Measurements from ENCODE around the gene CFL2.

CFL2 gene

DNA sequence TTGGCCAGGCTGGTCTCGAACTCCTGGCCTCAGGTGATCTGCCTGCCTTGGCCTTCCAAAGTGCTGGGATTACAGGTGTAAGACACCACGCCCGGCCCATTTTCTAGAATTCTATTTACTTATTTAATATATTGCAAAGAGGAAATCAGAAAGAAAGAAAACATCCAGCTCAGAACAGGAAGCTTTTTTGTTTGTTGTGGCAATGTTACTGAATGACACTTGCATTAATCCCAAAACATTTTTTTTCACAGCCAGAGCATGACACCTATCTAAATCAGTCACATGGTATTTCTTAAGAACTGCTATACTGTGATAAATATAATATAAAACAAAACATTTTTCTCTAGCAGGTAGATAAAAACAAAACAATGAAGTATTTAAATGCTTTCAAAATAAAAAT is 12.6 kb downstream of the CFL2 start:
- H3K9me3 ChIP-seq (ENCODE audit: control insufficient read depth, insufficient read depth, low read depth, low read length) = no peaks in the 10 kb centered on the region
- CTCF ChIA-PET = no interaction called here
- H3K4me3 ChIP-seq (ENCODE audit: low read depth, low read length) = no peak overlapping the region
- no peak overlapping the region for H3K27ac ChIP-seq (ENCODE audit: extremely low read depth, low read depth, low read length)
- H3K4me1 ChIP-seq (ENCODE audit: control insufficient read depth, insufficient read depth, low read length) = peaks cover 12% of the 10 kb centered on the region
- TF ChIP-seq ZNF292 (tag by site-specific recombination; IDR thresholded peaks at IDR 0.05; ENCODE audit: borderline replicate concordance, low read depth) (no peak), ZNF707 (tag by site-specific recombination; IDR thresholded peaks at IDR 0.05) (no peak), WT1 (tag by site-specific recombination; IDR thresholded peaks at IDR 0.05) (no peak), ZNF394 (tag by site-specific recombination; IDR thresholded peaks at IDR 0.05; ENCODE audit: borderline replicate concordance) (no peak), ZNF510 (tag by site-specific recombination; IDR thresholded peaks at IDR 0.05; ENCODE audit: insufficient replicate concordance) (no peak)
- TF ChIP-seq, protein P1, sequence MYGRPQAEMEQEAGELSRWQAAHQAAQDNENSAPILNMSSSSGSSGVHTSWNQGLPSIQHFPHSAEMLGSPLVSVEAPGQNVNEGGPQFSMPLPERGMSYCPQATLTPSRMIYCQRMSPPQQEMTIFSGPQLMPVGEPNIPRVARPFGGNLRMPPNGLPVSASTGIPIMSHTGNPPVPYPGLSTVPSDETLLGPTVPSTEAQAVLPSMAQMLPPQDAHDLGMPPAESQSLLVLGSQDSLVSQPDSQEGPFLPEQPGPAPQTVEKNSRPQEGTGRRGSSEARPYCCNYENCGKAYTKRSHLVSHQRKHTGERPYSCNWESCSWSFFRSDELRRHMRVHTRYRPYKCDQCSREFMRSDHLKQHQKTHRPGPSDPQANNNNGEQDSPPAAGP (tag by site-specific recombination; IDR thresholded peaks at IDR 0.05) = no peak
- TF ChIP-seq, protein P2, sequence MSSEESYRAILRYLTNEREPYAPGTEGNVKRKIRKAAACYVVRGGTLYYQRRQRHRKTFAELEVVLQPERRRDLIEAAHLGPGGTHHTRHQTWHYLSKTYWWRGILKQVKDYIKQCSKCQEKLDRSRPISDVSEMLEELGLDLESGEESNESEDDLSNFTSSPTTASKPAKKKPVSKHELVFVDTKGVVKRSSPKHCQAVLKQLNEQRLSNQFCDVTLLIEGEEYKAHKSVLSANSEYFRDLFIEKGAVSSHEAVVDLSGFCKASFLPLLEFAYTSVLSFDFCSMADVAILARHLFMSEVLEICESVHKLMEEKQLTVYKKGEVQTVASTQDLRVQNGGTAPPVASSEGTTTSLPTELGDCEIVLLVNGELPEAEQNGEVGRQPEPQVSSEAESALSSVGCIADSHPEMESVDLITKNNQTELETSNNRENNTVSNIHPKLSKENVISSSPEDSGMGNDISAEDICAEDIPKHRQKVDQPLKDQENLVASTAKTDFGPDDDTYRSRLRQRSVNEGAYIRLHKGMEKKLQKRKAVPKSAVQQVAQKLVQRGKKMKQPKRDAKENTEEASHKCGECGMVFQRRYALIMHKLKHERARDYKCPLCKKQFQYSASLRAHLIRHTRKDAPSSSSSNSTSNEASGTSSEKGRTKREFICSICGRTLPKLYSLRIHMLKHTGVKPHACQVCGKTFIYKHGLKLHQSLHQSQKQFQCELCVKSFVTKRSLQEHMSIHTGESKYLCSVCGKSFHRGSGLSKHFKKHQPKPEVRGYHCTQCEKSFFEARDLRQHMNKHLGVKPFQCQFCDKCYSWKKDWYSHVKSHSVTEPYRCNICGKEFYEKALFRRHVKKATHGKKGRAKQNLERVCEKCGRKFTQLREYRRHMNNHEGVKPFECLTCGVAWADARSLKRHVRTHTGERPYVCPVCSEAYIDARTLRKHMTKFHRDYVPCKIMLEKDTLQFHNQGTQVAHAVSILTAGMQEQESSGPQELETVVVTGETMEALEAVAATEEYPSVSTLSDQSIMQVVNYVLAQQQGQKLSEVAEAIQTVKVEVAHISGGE (tag by site-specific recombination; conservative IDR thresholded peaks at IDR 0.05; ENCODE audit: low read depth) = no peak
- H3K36me3 ChIP-seq (ENCODE audit: control insufficient read depth in 2 of 2, insufficient read depth in 1 of 2, low read length in 2 of 2) = no peaks in the 10 kb centered on the region
- POLR2A ChIA-PET = interaction anchor here (1.0 to 2.3 kb wide), 2 partner anchors 13 to 171 kb away, joined by 3 to 17 read pairs; partner anchors contain the start of gene CFL2

DNA sequence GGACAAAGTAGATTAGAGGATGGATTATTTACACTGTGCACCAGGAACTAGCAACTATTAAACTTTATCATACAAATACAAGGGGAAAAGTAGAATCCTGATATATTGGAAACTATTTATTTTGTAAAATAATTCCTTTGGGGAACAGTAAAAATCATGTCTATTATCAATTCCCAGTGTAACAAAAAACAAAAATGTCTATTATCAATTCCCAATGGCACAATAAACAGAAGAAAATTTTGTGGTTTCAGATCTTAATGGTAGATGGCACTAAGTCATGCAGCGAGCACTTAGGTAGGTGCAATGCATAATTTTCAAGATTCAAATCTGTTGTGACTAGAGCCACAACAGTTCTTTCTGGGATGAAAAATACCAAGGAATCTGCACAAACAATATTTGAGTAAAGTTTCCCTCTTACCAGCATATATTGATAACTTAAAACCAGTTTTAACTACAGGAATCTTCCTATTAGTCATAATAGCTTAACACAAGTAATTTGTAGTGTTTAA is 13.7 kb downstream of the CFL2 start:
- ChIA-PET POLR2A (interaction anchor here (0.9 to 2.3 kb wide), 3 partner anchors 14 to 174 kb away, joined by 5 to 17 read pairs (median 9); partner anchors contain the start of genes BAZ1A and CFL2), CTCF (interaction anchor here (1.9 to 2.5 kb wide), 2 partner anchors 22 to 28 kb away, joined by 7 read pairs; no protein-coding TSS in a partner anchor)
- peaks cover 12% of the 10 kb centered on the region for H3K4me1 ChIP-seq (ENCODE audit: control insufficient read depth, insufficient read depth, low read length)
- H3K27ac ChIP-seq (ENCODE audit: extremely low read depth, low read depth, low read length) = peak overlapping the region; percentile 69; the same call in 1 of the 2 replicates
- H3K4me3 ChIP-seq (ENCODE audit: low read depth, low read length) = no peak overlapping the region
- H3K9me3 ChIP-seq (ENCODE audit: control insufficient read depth, insufficient read depth, low read depth, low read length) = no peaks in the 10 kb centered on the region
- H3K36me3 ChIP-seq (ENCODE audit: control insufficient read depth in 2 of 2, insufficient read depth in 1 of 2, low read length in 2 of 2) = no peaks in the 10 kb centered on the region
- TF ChIP-seq ZNF843 (tag by site-specific recombination; IDR thresholded peaks at IDR 0.05) (peak; percentile 88; the same call in 1 of the 2 replicates), ZNF701 (tag by site-specific recombination; IDR thresholded peaks at IDR 0.05) (no peak), ZNF266 (tag by site-specific recombination; IDR thresholded peaks at IDR 0.05; ENCODE audit: low read depth) (no peak), ZNF366 (tag by site-specific recombination; conservative IDR thresholded peaks at IDR 0.05) (peak; percentile 87; the same call in 1 of the 2 replicates), ZNF585B (tag by site-specific recombination; IDR thresholded peaks at IDR 0.05) (no peak), GLI4 (tag by site-specific recombination; IDR thresholded peaks at IDR 0.05) (no peak), ZBTB21 (tag by site-specific recombination; IDR thresholded peaks at IDR 0.05) (no peak), ZNF138 (tag by site-specific recombination; IDR thresholded peaks at IDR 0.05; ENCODE audit: borderline replicate concordance) (no peak), OSR2 (tag by site-specific recombination; IDR thresholded peaks at IDR 0.05) (no peak), SALL2 (tag by site-specific recombination; IDR thresholded peaks at IDR 0.05; ENCODE audit: borderline replicate concordance) (no peak), ZNF658 (tag by site-specific recombination; IDR thresholded peaks at IDR 0.05) (no peak), TCF7L2 (IDR thresholded peaks at IDR 0.05; ENCODE audit: borderline replicate concordance, low read depth, low read length) (0 out of 2 replicates have a peak, but pooled peaks have one; percentile 28)
- TF ChIP-seq, protein P3, sequence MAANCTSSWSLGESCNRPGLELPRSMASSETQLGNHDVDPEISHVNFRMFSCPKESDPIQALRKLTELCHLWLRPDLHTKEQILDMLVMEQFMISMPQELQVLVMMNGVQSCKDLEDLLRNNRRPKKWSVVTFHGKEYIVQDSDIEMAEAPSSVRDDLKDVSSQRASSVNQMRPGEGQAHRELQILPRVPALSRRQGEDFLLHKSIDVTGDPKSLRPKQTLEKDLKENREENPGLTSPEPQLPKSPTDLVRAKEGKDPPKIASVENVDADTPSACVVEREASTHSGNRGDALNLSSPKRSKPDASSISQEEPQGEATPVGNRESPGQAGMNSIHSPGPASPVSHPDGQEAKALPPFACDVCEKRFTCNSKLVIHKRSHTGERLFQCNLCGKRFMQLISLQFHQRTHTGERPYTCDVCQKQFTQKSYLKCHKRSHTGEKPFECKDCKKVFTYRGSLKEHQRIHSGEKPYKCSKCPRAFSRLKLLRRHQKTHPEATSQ (tag by site-specific recombination; IDR thresholded peaks at IDR 0.05) = no peak
- TF ChIP-seq, protein P4, sequence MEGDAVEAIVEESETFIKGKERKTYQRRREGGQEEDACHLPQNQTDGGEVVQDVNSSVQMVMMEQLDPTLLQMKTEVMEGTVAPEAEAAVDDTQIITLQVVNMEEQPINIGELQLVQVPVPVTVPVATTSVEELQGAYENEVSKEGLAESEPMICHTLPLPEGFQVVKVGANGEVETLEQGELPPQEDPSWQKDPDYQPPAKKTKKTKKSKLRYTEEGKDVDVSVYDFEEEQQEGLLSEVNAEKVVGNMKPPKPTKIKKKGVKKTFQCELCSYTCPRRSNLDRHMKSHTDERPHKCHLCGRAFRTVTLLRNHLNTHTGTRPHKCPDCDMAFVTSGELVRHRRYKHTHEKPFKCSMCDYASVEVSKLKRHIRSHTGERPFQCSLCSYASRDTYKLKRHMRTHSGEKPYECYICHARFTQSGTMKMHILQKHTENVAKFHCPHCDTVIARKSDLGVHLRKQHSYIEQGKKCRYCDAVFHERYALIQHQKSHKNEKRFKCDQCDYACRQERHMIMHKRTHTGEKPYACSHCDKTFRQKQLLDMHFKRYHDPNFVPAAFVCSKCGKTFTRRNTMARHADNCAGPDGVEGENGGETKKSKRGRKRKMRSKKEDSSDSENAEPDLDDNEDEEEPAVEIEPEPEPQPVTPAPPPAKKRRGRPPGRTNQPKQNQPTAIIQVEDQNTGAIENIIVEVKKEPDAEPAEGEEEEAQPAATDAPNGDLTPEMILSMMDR (tag by site-specific recombination; IDR thresholded peaks at IDR 0.05) = no peak
- TF ChIP-seq, protein P5, sequence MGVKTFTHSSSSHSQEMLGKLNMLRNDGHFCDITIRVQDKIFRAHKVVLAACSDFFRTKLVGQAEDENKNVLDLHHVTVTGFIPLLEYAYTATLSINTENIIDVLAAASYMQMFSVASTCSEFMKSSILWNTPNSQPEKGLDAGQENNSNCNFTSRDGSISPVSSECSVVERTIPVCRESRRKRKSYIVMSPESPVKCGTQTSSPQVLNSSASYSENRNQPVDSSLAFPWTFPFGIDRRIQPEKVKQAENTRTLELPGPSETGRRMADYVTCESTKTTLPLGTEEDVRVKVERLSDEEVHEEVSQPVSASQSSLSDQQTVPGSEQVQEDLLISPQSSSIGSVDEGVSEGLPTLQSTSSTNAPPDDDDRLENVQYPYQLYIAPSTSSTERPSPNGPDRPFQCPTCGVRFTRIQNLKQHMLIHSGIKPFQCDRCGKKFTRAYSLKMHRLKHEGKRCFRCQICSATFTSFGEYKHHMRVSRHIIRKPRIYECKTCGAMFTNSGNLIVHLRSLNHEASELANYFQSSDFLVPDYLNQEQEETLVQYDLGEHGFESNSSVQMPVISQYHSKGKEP (tag by site-specific recombination; IDR thresholded peaks at IDR 0.05) = peak; percentile 81
- TF ChIP-seq, protein P6, sequence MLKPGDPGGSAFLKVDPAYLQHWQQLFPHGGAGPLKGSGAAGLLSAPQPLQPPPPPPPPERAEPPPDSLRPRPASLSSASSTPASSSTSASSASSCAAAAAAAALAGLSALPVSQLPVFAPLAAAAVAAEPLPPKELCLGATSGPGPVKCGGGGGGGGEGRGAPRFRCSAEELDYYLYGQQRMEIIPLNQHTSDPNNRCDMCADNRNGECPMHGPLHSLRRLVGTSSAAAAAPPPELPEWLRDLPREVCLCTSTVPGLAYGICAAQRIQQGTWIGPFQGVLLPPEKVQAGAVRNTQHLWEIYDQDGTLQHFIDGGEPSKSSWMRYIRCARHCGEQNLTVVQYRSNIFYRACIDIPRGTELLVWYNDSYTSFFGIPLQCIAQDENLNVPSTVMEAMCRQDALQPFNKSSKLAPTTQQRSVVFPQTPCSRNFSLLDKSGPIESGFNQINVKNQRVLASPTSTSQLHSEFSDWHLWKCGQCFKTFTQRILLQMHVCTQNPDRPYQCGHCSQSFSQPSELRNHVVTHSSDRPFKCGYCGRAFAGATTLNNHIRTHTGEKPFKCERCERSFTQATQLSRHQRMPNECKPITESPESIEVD (tag by site-specific recombination; IDR thresholded peaks at IDR 0.05) = peak; percentile 91
